A549 (cell line): ENCODE results near the gene SBF1. TPM values are rescaled to one million over a fixed set of nuclear protein-coding genes. Genes with fewer than 3 reads are reported as not detected.

Experiments used
- ATAC-seq, 2 experiments: fragments of 200-7000 bp in 1 of 2; fragments of >200 bp in 1 of 2; cut with Nextera tagmentation in 1 of 2; cut with Tn5 transposase in 1 of 2; 3 replicates each; pipeline versions ENCODE4 v1.8.0 to v1.9.1; 2018 to 2020; ENCODE audit warnings: mild to moderate bottlenecking in 1 of 2, moderate library complexity in 1 of 2
- CTCF ChIA-PET: fragments of 300-600 bp; sonication (Branson Sonifier 250); formaldehyde crosslinking; extraction: SDS; loops from one replicate; lab custom pipeline; 2021; ENCODE audit warnings: antibody characterized with exemption, inconsistent platforms; lab: Yijun Ruan, JAX
- POLR2A ChIA-PET: fragments of 350-600 bp; formaldehyde crosslinking; extraction: SDS; loops from one replicate; lab custom pipeline; 2021; ENCODE audit warnings: antibody characterized with exemption, inconsistent platforms; lab: Yijun Ruan, JAX
- DNase-seq, 2 experiments: peaks; one replicate each; pipeline versions ENCODE4 v3.0.0 to v3.0.0-alpha.2; 2011 to 2016; ENCODE audit warnings: low read depth in 1 of 2, low spot score in 1 of 2
- FAIRE-seq: peaks from 2 replicates; lab custom pipeline; 2011; peaks lifted over from hg19 to GRCh38; lab: Jason Lieb, UNC
- H3K27ac ChIP-seq, 2 experiments: fragments of >200 bp; sonication (Bioruptor Twin); formaldehyde crosslinking; 3 replicates each; pipeline ENCODE4 v1.5.1; 2016 to 2017
- H3K4me1 ChIP-seq: fragments of >200 bp; sonication (Bioruptor Twin); formaldehyde crosslinking; 3 replicates; pipeline ENCODE4 v1.6.1; 2016
- H3K4me2 ChIP-seq: fragments of >200 bp; sonication (Bioruptor Twin); formaldehyde crosslinking; 3 replicates; pipeline ENCODE4 v1.6.1; 2016
- H3K4me3 ChIP-seq: fragments of >200 bp; sonication (Bioruptor Twin); formaldehyde crosslinking; 3 replicates; pipeline ENCODE4 v1.5.1; 2016
- H3K9me3 ChIP-seq: fragments of >200 bp; sonication (Bioruptor Twin); formaldehyde crosslinking; 3 replicates; pipeline ENCODE4 v1.6.1; 2016
- CBX2 ChIP-seq: fragments of 200-600 bp; sonication (generic); IDR thresholded peaks from 2 replicates; pipeline ENCODE4 v1.6.1; 2016; ENCODE audit warnings: low read depth, mild to moderate bottlenecking, borderline replicate concordance
- CBX8 ChIP-seq: fragments of 200-600 bp; sonication (generic); IDR thresholded peaks from 2 replicates; pipeline ENCODE4 v1.6.1; 2016
- CHD4 ChIP-seq: fragments of 200-600 bp; sonication (generic); IDR thresholded peaks from 2 replicates; pipeline ENCODE4 v1.6.1; 2016; ENCODE audit warnings: antibody characterized with exemption, mild to moderate bottlenecking, borderline replicate concordance
- E2F6 ChIP-seq: IDR thresholded peaks from 2 replicates; pipeline ENCODE4 v1.6.1; 2012; ENCODE audit warnings: low read depth, borderline replicate concordance
- EHF ChIP-seq: fragments of 250-450 bp; sonication (Bioruptor Pico); IDR thresholded peaks from 2 replicates; pipeline ENCODE4 v1.5.0; 2020; ENCODE audit warnings: mild to moderate bottlenecking
- ESRRA ChIP-seq: fragments of 150-350 bp; IDR thresholded peaks from 2 replicates; pipeline ENCODE4 v1.6.1; 2014; ENCODE audit warnings: mild to moderate bottlenecking, low read length, borderline replicate concordance
- FOSB ChIP-seq: fragments of 250-450 bp; sonication (Bioruptor Pico); IDR thresholded peaks from 2 replicates; pipeline ENCODE4 v1.5.0; 2020; ENCODE audit warnings: mild to moderate bottlenecking, moderate library complexity
- FOSL2 ChIP-seq, 2 experiments: fragments of 450-650 bp in 1 of 2; fragments of >200 bp in 1 of 2; sonication (Bioruptor Twin) in 1 of 2; formaldehyde crosslinking; IDR thresholded peaks; 2 replicates each; pipeline versions ENCODE4 v1.5.0 to v1.6.1; 2016 to 2020; ENCODE audit warnings: mild to moderate bottlenecking in 1 of 2, moderate library complexity in 1 of 2
- FOXS1 ChIP-seq: fragments of 250-450 bp; sonication (Bioruptor Pico); IDR thresholded peaks from 2 replicates; pipeline ENCODE4 v1.5.0; 2020; ENCODE audit warnings: mild to moderate bottlenecking, moderate library complexity
- HES2 ChIP-seq: fragments of >200 bp; sonication (Bioruptor Twin); formaldehyde crosslinking; IDR thresholded peaks from 2 replicates; pipeline ENCODE4 v1.6.1; 2016
- HEYL ChIP-seq: fragments of 250-450 bp; sonication (Bioruptor Pico); IDR thresholded peaks from 2 replicates; pipeline ENCODE4 v1.8.0; 2021; ENCODE audit warnings: mild to moderate bottlenecking, moderate library complexity
- HMGXB4 ChIP-seq: fragments of 250-450 bp; sonication (Bioruptor Pico); IDR thresholded peaks from 2 replicates; pipeline ENCODE4 v1.5.0; 2021; ENCODE audit warnings: mild to moderate bottlenecking, moderate library complexity, borderline replicate concordance
- HOXA7 ChIP-seq: fragments of 250-450 bp; sonication (Bioruptor Pico); IDR thresholded peaks from 2 replicates; pipeline ENCODE4 v1.5.0; 2020; ENCODE audit warnings: mild to moderate bottlenecking, moderate library complexity
- HOXB5 ChIP-seq: fragments of 250-450 bp; sonication (Bioruptor Pico); IDR thresholded peaks from 2 replicates; pipeline ENCODE4 v1.5.0; 2020; ENCODE audit warnings: mild to moderate bottlenecking, moderate library complexity
- JUN ChIP-seq, 2 experiments: fragments of >200 bp; sonication (Bioruptor Twin); formaldehyde crosslinking; IDR thresholded peaks; 2 replicates in 1 of 2; 3 replicates in 1 of 2; pipeline ENCODE4 v1.6.1; 2016 to 2017
- KDM5A ChIP-seq: fragments of 200-600 bp; sonication (generic); IDR thresholded peaks from 2 replicates; pipeline ENCODE4 v1.6.1; 2016; ENCODE audit warnings: antibody characterized with exemption, mild to moderate bottlenecking
- MAFK ChIP-seq: fragments of 450-650 bp; IDR thresholded peaks from 2 replicates; pipeline ENCODE4 v1.6.1; 2014; ENCODE audit not compliant: partially characterized antibody
- MYC ChIP-seq: IDR thresholded peaks from 2 replicates; pipeline ENCODE4 v1.6.1; 2012; ENCODE audit warnings: mild to moderate bottlenecking, inconsistent platforms, low read length, improper control_type of control experiment, borderline replicate concordance
- NR3C1 ChIP-seq: fragments of >200 bp; sonication (Bioruptor Twin); formaldehyde crosslinking; IDR thresholded peaks from 3 replicates; pipeline ENCODE4 v1.6.1; 2017
- PHF8 ChIP-seq: fragments of 200-600 bp; sonication (generic); IDR thresholded peaks from 2 replicates; pipeline ENCODE4 v1.6.1; 2016; ENCODE audit warnings: low read depth, mild to moderate bottlenecking, antibody characterized with exemption, moderate library complexity, borderline replicate concordance
- POLR2AphosphoS2 ChIP-seq: conservative IDR thresholded peaks from 2 replicates; pipeline ENCODE4 v1.6.1; 2012; ENCODE audit warnings: low read length, improper control_type of control experiment, inconsistent platforms
- RARB ChIP-seq: fragments of 250-450 bp; sonication (Bioruptor Pico); IDR thresholded peaks from 2 replicates; pipeline ENCODE4 v1.8.0; 2021; ENCODE audit warnings: mild to moderate bottlenecking, moderate library complexity
- RCOR1 ChIP-seq: fragments of 150-350 bp; IDR thresholded peaks from 2 replicates; pipeline ENCODE4 v1.6.1; 2014; ENCODE audit warnings: antibody characterized with exemption, low read length, low read depth
- RNF2 ChIP-seq: fragments of 200-600 bp; sonication (generic); IDR thresholded peaks from 2 replicates; pipeline ENCODE4 v1.6.1; 2016; ENCODE audit warnings: low read depth, mild to moderate bottlenecking, antibody characterized with exemption, moderate library complexity, borderline replicate concordance
- SREBF2 ChIP-seq: fragments of 450-650 bp; IDR thresholded peaks from 2 replicates; pipeline ENCODE4 v1.6.1; 2014; ENCODE audit warnings: mild to moderate bottlenecking, moderate library complexity
- TFCP2L1 ChIP-seq: fragments of 250-450 bp; sonication (Bioruptor Pico); IDR thresholded peaks from 2 replicates; pipeline ENCODE4 v1.5.0; 2021; ENCODE audit warnings: mild to moderate bottlenecking
- TP53 ChIP-seq: fragments of 250-450 bp; sonication (Bioruptor Pico); IDR thresholded peaks from 2 replicates; pipeline ENCODE4 v1.5.0; 2021; ENCODE audit warnings: mild to moderate bottlenecking, moderate library complexity
- ZC3H11A ChIP-seq: fragments of 450-650 bp; IDR thresholded peaks from 2 replicates; pipeline ENCODE4 v1.6.1; 2014; ENCODE audit warnings: antibody characterized with exemption, mild to moderate bottlenecking
- WGBS: methylation state at CpG from one replicate; pipeline ENCODE4 v1.1.6; 2017; ENCODE audit errors: missing lambda C conversion rate; 5-methylcytosine and 5-hydroxymethylcytosine counted together
- polyA plus RNA-seq, 4 experiments: library from polyadenylated mRNA; depleted of rRNA in 3 of 4; stranded (reverse); fragments of >200 nt; fragmentation: RNase III in 1 of 4; extraction: RNeasy Plus Mini Kit Qiagen cat#74134 plus additional on column Dnase treatment in 1 of 4; gene quantifications; 2 replicates in 3 of 4; 3 replicates in 1 of 4; pipeline ENCODE4 v1.2.3, GENCODE V29; 2011 to 2017
- TF ChIP-seq, protein P1 (sequence below): fragments of 200-600 bp; sonication (generic); IDR thresholded peaks from 2 replicates; pipeline ENCODE4 v1.6.1; 2016; ENCODE audit warnings: antibody characterized with exemption, mild to moderate bottlenecking, moderate library complexity
- TF ChIP-seq, protein P2 (sequence below): fragments of 250-450 bp; sonication (Bioruptor Pico); IDR thresholded peaks from 2 replicates; pipeline ENCODE4 v1.5.0; 2020; ENCODE audit warnings: low read depth, mild to moderate bottlenecking, moderate library complexity
- TF ChIP-seq, protein P3 (sequence below): IDR thresholded peaks from 2 replicates; pipeline ENCODE4 v1.6.1; 2012

Gene SBF1
- polyA plus RNA-seq, 2 of the 4 experiments (the other 2 are of a cell fraction): 9.6 to 23.0 TPM

DNA sequence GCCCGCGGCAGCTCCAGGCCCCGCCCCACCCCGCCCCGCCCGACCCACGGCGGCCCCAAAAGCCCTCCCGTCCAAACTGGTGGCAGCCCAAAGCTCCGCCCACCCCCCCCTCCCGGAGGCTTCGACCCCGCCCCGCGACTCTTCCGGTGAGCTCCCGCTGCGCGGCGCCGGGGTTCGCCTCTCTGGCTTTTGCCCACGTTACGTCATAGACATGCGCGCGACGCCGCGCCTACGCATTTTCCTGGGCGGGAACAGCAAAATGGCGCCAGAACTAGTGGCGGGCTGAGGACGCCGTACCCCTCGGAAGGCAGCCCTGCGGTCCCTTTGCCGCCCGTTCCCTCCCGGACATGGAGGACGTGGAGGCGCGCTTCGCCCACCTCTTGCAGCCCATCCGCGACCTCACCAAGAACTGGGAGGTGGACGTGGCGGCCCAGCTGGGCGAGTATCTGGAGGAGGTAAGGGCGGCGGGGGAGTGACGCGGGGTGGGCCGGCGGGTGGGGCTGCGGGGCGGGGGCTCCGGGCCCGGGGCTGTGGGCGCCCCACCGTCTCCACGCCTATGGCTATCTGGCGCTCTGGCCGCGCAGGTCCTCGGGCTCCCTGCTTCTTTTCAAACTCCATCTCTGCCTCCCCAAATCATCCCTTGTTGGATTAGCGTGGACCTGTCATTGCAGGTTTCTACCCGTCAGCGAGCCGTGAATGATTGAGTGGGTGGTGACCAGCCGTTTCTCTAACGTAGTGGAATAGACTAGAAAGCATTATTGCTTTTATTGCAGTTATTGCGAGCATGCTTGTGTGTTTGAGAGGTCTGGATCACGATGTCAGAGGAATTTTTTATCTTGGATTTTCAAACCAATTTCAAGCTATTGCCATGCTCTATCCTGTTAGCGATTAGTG is 33.4 kb upstream of the SBF1 start, which contains the start of gene NCAPH2:
Gene NCAPH2, plus strand, starts transcription at position 234 of the 894 bp plus-strand sequence. Its CDS starts 114 bp downstream, at position 348.
- peak; percentile 85 to 94 for DNase-seq
- peak; percentile 71 to 74 for ATAC-seq
- FAIRE-seq: no peak
- under 1% methylated on average over 22 of the region's 76 CpGs for WGBS
- CTCF ChIA-PET: interaction anchor here (0.7 to 3.5 kb wide), 6 partner anchors 10 to 203 kb away, joined by 3 to 26 read pairs (median 4); partner anchors contain the start of genes SCO2 and SYCE3
- no peaks in the 10 kb centered on the region for H3K9me3 ChIP-seq
- peaks cover 15% of the 10 kb centered on the region for H3K4me1 ChIP-seq
- peak within 1 kb of the TSS; percentile 95 for H3K4me2 ChIP-seq
- H3K27ac ChIP-seq: peak within 1 kb of the TSS; percentile 95 to 97
- POLR2A ChIA-PET: interaction anchor here (0.6 to 2.3 kb wide), 9 partner anchors 10 to 73 kb away, joined by 3 to 36 read pairs (median 3); partner anchors contain the start of genes KLHDC7B, SCO2, SYCE3 and TYMP
- H3K4me3 ChIP-seq: peak within 1 kb of the TSS; percentile 94
- no peak for TF ChIP-seq EHF (CRISPR knock-in tag)
- TF ChIP-seq TFCP2L1 (CRISPR knock-in tag): no peak
- TF ChIP-seq HES2: no peak
- TF ChIP-seq ZC3H11A: no peak
- TF ChIP-seq HMGXB4 (CRISPR knock-in tag): no peak
- TF ChIP-seq, protein P1, sequence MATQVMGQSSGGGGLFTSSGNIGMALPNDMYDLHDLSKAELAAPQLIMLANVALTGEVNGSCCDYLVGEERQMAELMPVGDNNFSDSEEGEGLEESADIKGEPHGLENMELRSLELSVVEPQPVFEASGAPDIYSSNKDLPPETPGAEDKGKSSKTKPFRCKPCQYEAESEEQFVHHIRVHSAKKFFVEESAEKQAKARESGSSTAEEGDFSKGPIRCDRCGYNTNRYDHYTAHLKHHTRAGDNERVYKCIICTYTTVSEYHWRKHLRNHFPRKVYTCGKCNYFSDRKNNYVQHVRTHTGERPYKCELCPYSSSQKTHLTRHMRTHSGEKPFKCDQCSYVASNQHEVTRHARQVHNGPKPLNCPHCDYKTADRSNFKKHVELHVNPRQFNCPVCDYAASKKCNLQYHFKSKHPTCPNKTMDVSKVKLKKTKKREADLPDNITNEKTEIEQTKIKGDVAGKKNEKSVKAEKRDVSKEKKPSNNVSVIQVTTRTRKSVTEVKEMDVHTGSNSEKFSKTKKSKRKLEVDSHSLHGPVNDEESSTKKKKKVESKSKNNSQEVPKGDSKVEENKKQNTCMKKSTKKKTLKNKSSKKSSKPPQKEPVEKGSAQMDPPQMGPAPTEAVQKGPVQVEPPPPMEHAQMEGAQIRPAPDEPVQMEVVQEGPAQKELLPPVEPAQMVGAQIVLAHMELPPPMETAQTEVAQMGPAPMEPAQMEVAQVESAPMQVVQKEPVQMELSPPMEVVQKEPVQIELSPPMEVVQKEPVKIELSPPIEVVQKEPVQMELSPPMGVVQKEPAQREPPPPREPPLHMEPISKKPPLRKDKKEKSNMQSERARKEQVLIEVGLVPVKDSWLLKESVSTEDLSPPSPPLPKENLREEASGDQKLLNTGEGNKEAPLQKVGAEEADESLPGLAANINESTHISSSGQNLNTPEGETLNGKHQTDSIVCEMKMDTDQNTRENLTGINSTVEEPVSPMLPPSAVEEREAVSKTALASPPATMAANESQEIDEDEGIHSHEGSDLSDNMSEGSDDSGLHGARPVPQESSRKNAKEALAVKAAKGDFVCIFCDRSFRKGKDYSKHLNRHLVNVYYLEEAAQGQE: no peak
- 0 out of 2 replicates have a peak, but pooled peaks have one; percentile 38 for TF ChIP-seq E2F6
- TF ChIP-seq, protein P2, sequence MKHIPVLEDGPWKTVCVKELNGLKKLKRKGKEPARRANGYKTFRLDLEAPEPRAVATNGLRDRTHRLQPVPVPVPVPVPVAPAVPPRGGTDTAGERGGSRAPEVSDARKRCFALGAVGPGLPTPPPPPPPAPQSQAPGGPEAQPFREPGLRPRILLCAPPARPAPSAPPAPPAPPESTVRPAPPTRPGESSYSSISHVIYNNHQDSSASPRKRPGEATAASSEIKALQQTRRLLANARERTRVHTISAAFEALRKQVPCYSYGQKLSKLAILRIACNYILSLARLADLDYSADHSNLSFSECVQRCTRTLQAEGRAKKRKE (CRISPR knock-in tag): no peak
- no peak for TF ChIP-seq MAFK
- no peak for TF ChIP-seq CHD4
- TF ChIP-seq CBX8: no peak
- no peak for TF ChIP-seq MYC
- TF ChIP-seq JUN (IDR thresholded peaks at IDR 0.05): peak in 1 of 2 experiments; percentile 60; a peak in 2 of 5 replicates
- TF ChIP-seq RCOR1: no peak
- no peak for TF ChIP-seq RNF2
- TF ChIP-seq, protein P3, sequence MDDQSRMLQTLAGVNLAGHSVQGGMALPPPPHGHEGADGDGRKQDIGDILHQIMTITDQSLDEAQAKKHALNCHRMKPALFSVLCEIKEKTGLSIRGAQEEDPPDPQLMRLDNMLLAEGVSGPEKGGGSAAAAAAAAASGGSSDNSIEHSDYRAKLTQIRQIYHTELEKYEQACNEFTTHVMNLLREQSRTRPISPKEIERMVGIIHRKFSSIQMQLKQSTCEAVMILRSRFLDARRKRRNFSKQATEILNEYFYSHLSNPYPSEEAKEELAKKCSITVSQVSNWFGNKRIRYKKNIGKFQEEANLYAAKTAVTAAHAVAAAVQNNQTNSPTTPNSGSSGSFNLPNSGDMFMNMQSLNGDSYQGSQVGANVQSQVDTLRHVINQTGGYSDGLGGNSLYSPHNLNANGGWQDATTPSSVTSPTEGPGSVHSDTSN: 0 out of 2 replicates have a peak, but pooled peaks have one; percentile 39
- peak; percentile 43; the same call in 1 of the 2 replicates for TF ChIP-seq PHF8
- no peak for TF ChIP-seq CBX2
- TF ChIP-seq POLR2AphosphoS2: no peak
- no peak for TF ChIP-seq HOXA7 (CRISPR knock-in tag)
- TF ChIP-seq RARB: no peak
- no peak for TF ChIP-seq NR3C1
- TF ChIP-seq HEYL: no peak
- TF ChIP-seq FOXS1 (CRISPR knock-in tag): no peak
- peak; percentile 96 for TF ChIP-seq KDM5A
- TF ChIP-seq HOXB5 (CRISPR knock-in tag): peak; percentile 44; the same call in 1 of the 2 replicates
- no peak for TF ChIP-seq TP53 (CRISPR knock-in tag)
- no peak for TF ChIP-seq FOSB (CRISPR knock-in tag)
- TF ChIP-seq FOSL2 (IDR thresholded peaks at IDR 0.05): no peak
- no peak for TF ChIP-seq FOSL2 (CRISPR knock-in tag; IDR thresholded peaks at IDR 0.05)
- TF ChIP-seq SREBF2: no peak
- no peak for TF ChIP-seq ESRRA
